Transverse colon (tissue), 4 donors: ENCODE measurements around the gene PNMA6F. TPM values are rescaled to one million over a fixed set of nuclear protein-coding genes. Genes with fewer than 3 reads are reported as not detected.

Source experiments
- DNase-seq: peaks from one replicate; pipeline ENCODE4 v3.0.0-alpha.2; 2019
- H3K27ac ChIP-seq, 4 donors: fragments of 200-600 bp; sonication (generic); 2 replicates each; pipeline ENCODE4 v1.5.1; 2016 to 2018; ENCODE audit warnings: inconsistent platforms in 4 of 4
- H3K27me3 ChIP-seq: fragments of 200-600 bp; sonication (generic); 2 replicates; pipeline ENCODE4 v1.5.1; 2017; ENCODE audit warnings: inconsistent platforms
- H3K36me3 ChIP-seq, 4 donors: fragments of 200-600 bp; sonication (generic); 2 replicates each; pipeline ENCODE4 v1.5.1; 2017 to 2019; ENCODE audit warnings: inconsistent platforms in 4 of 4
- H3K4me1 ChIP-seq, 4 donors: fragments of 200-600 bp; sonication (generic); 2 replicates each; pipeline ENCODE4 v1.5.1; 2017 to 2020; ENCODE audit warnings: inconsistent platforms in 4 of 4
- H3K4me3 ChIP-seq, 4 donors: fragments of 200-600 bp; sonication (generic); 1 replicate in 1 of 4; 2 replicates in 3 of 4; pipeline versions ENCODE4 v1.5.1 to v1.6.1; 2017 to 2019; ENCODE audit warnings: inconsistent platforms in 4 of 4
- H3K9me3 ChIP-seq, 2 donors: fragments of 200-600 bp; sonication (generic); 2 replicates each; pipeline ENCODE4 v1.5.1; 2017 to 2019; ENCODE audit warnings: inconsistent platforms in 2 of 2
- EP300 ChIP-seq: sonication (generic); formaldehyde crosslinking; IDR thresholded peaks from one replicate; pipeline ENCODE4 v1.6.1; 2017; ENCODE audit warnings: antibody characterized with exemption, low read depth
- POLR2A ChIP-seq: fragments of 450-650 bp; IDR thresholded peaks from one replicate; pipeline ENCODE4 v1.6.1; 2016; ENCODE audit warnings: antibody characterized with exemption, mild to moderate bottlenecking, moderate library complexity
- POLR2AphosphoS5 ChIP-seq, 3 donors: sonication (generic); formaldehyde crosslinking; IDR thresholded peaks; one replicate each; pipeline ENCODE4 v1.6.1; 2016; ENCODE audit warnings: antibody characterized with exemption in 3 of 3
- WGBS, 2 donors: methylation state at CpG; one replicate each; pipeline ENCODE4 v1.1.5; 2018; ENCODE audit warnings: low coverage in 1 of 2; 5-methylcytosine and 5-hydroxymethylcytosine counted together
- in situ Hi-C, 4 donors: fragments of 200-750 bp; cut with MboI; loops; one replicate each; pipeline versions ENCODE4 v1.15.0 to v1.15.1; 2017; ENCODE audit warnings: low sequenced_read_pairs in 3 of 4, low pct_ligation_motif_present in 1 of 4, low pct_unique_long_range_greater_than_20kb in 1 of 4
- intact Hi-C: fragments of 100-400 bp; cut with DNase I; formaldehyde crosslinking; loops from one replicate; pipeline ENCODE4 v1.15.1; 2023; ENCODE audit warnings: low total_unique reads
- total RNA-seq, 4 donors: library from RNA; depleted of rRNA; stranded (reverse); fragments of >200 nt; gene quantifications; one replicate each; pipeline ENCODE4 v1.1.0, GENCODE V29; 2016
- TF ChIP-seq, protein P1 (sequence below), 5 experiments: fragments of 200-600 bp in 3 of 5; fragments of 450-650 bp in 2 of 5; sonication (generic) in 3 of 5; IDR thresholded peaks; 1 replicate in 2 of 5; 2 replicates in 3 of 5; pipeline ENCODE4 v1.5.1; 2016 to 2017; ENCODE audit warnings: antibody characterized with exemption in 5 of 5, inconsistent platforms in 3 of 5, mild to moderate bottlenecking in 2 of 5, moderate library complexity in 1 of 5

Gene PNMA6F
- total RNA-seq, 4 donors from 2014 or later = not detected

GRCh38 chrX:153304988-153305736, 16.4 kb downstream of the PNMA6F start:
- intact Hi-C loops (no loop called here), in situ Hi-C loops (no loop called here)
- Histone ChIP-seq H3K27ac (no peak overlapping the region), H3K4me1 (no peaks in the 10 kb centered on the region), H3K4me3 (no peak overlapping the region), H3K27me3 (no peaks in the 10 kb centered on the region), H3K9me3 (no peaks in the 10 kb centered on the region), H3K36me3 (no peaks in the 10 kb centered on the region)
- no peak for DNase-seq
- WGBS, 2 donors = 70 to 75% methylated on average over 2 to 9 of the region's 9 CpGs
- TF ChIP-seq POLR2A (no peak), EP300 (no peak), POLR2AphosphoS5 (IDR thresholded peaks at IDR 0.05) (no peak)
- TF ChIP-seq, protein P1, sequence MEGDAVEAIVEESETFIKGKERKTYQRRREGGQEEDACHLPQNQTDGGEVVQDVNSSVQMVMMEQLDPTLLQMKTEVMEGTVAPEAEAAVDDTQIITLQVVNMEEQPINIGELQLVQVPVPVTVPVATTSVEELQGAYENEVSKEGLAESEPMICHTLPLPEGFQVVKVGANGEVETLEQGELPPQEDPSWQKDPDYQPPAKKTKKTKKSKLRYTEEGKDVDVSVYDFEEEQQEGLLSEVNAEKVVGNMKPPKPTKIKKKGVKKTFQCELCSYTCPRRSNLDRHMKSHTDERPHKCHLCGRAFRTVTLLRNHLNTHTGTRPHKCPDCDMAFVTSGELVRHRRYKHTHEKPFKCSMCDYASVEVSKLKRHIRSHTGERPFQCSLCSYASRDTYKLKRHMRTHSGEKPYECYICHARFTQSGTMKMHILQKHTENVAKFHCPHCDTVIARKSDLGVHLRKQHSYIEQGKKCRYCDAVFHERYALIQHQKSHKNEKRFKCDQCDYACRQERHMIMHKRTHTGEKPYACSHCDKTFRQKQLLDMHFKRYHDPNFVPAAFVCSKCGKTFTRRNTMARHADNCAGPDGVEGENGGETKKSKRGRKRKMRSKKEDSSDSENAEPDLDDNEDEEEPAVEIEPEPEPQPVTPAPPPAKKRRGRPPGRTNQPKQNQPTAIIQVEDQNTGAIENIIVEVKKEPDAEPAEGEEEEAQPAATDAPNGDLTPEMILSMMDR (IDR thresholded peaks at IDR 0.05) = no peak

DNA sequence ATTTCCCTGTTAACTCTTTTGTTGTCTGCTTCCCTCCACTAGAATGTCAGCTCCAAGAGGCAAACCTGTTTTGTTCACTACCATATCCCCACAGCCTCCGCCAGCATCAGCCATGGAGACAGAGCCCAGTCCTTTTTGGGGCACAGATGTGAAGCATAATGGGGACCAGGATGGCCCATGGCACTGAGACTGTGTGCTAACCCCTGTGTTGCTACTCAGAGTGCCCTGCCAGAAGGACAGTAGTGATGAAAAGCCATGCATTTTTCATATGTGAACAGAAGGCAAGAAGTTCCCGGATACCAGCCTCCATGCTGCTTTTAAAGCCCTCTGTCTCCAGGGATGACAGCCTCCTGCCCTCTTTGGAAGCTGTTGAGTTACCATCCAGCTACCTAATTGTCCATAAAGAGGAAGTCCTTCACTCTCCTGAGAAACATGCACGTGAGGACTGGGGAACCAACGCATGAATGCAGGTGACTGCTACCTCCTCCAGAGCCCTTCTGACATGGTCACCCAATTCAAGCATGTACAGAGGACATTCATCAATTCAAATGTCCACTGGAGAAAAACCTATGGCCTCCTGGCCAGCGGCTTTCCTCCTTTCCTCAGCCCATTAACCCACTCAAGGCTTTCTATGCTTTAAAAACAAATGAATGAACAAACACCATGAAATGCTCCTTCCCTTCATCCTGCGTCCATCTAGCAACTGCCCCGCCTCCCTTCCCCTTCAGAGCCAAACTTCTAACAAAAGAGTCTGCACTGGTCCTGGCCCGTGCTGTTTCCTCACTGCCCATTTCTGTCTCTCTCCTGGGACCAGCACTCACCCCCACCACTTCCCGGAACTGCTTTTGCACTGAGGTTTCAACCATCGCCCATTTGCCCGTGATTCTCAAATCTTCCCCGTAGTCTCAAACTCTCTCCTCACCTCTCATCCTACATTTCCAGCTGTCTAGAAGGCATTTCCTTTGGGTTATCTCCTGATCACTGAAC, 18.0 kb downstream of the PNMA6F start:
- H3K27me3 ChIP-seq = no peaks in the 10 kb centered on the region
- H3K27ac ChIP-seq = no peak overlapping the region
- H3K36me3 ChIP-seq = no peaks in the 10 kb centered on the region
- WGBS, 2 donors = 55 to 67% methylated on average over 4 to 12 of the region's 12 CpGs
- no peaks in the 10 kb centered on the region for H3K9me3 ChIP-seq
- no peaks in the 10 kb centered on the region for H3K4me1 ChIP-seq
- in situ Hi-C loops = no loop called here
- intact Hi-C loops = no loop called here
- TF ChIP-seq, protein P1 (IDR thresholded peaks at IDR 0.05) = no peak
- TF ChIP-seq POLR2A = no peak
- H3K4me3 ChIP-seq = no peak overlapping the region
- DNase-seq = no peak

DNA sequence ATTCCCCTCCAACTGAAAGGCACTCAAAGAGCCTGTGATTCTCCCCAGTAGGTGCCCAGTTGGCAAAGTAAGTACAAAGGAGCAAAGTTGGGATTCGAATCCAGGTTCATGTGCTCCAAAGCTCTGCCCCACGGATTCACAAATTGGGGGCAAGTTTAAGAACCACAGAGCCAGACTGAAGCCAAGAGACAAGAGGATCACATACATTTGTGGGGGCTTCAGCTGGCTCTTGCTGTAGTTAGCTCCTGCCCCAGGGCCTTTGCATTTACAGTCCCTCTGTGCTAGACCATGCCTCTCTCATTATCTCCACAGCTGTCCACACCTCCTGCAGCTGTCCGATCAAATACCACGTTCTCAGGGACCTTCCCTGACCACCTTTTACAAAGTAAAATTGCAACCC, 18.8 kb downstream of the PNMA6F start:
- 80% methylated on average over 4 of the region's 4 CpGs; no CpG with 5 or more reads in 1 of the 2 donors for WGBS, 2 donors
- Histone ChIP-seq H3K9me3 (no peaks in the 10 kb centered on the region), H3K4me1 (no peaks in the 10 kb centered on the region), H3K27ac (no peak overlapping the region), H3K27me3 (no peaks in the 10 kb centered on the region), H3K36me3 (no peaks in the 10 kb centered on the region), H3K4me3 (no peak overlapping the region)
- no peak for DNase-seq
- intact Hi-C loops = no loop called here
- in situ Hi-C loops = no loop called here
- TF ChIP-seq, protein P1 (IDR thresholded peaks at IDR 0.05) = no peak
- TF ChIP-seq POLR2AphosphoS5 (IDR thresholded peaks at IDR 0.05) (no peak), EP300 (no peak), POLR2A (no peak)

GRCh38 chrX:153301746-153302145, 19.8 kb downstream of the PNMA6F start:
- in situ Hi-C loops = no loop called here
- 64 to 77% methylated on average over 3 of the region's 3 CpGs for WGBS, 2 donors
- H3K27ac ChIP-seq = no peak overlapping the region
- intact Hi-C loops = no loop called here
- H3K27me3 ChIP-seq = no peaks in the 10 kb centered on the region
- H3K4me1 ChIP-seq = no peaks in the 10 kb centered on the region
- no peaks in the 10 kb centered on the region for H3K9me3 ChIP-seq
- no peaks in the 10 kb centered on the region for H3K36me3 ChIP-seq
- H3K4me3 ChIP-seq = no peak overlapping the region
- TF ChIP-seq EP300 (no peak), POLR2AphosphoS5 (IDR thresholded peaks at IDR 0.05) (no peak), POLR2A (no peak)
- TF ChIP-seq, protein P1 (IDR thresholded peaks at IDR 0.05) = no peak
- no peak for DNase-seq
